GM12891 (cell line): ENCODE results near the gene RAPGEF2.
"Not testable (repeated sequence)": the region's sequence is repeated elsewhere in the genome, so short reads cannot be mapped to it uniquely, and the experiment has no call there.

ENCODE experiments used
- DNase-seq: peaks from one replicate; pipeline ENCODE4 v3.0.0; 2011; ENCODE audit warnings: low spot score; ENCODE audit not compliant: insufficient read length
- FAIRE-seq: peaks from 2 replicates; lab custom pipeline; 2011; peaks lifted over from hg19 to GRCh38; lab: Jason Lieb, UNC
- PAX5 ChIP-seq: IDR thresholded peaks from 2 replicates; pipeline ENCODE4 v1.6.1; 2011; ENCODE audit warnings: low read length, moderate library complexity, mild to moderate bottlenecking; ENCODE audit not compliant: insufficient read depth, severe bottlenecking
- POLR2A ChIP-seq: IDR thresholded peaks from 2 replicates; pipeline ENCODE4 v1.6.1; 2011; ENCODE audit warnings: low read depth, low read length, control low read depth
- POLR2AphosphoS5 ChIP-seq: IDR thresholded peaks from 2 replicates; pipeline ENCODE4 v1.6.1; 2011; ENCODE audit warnings: low read depth, low read length, control low read depth
- POU2F2 ChIP-seq: IDR thresholded peaks from 2 replicates; pipeline ENCODE4 v1.6.1; 2011; ENCODE audit warnings: low read depth, mild to moderate bottlenecking, control low read depth, low read length, moderate library complexity
- SPI1 ChIP-seq: IDR thresholded peaks from 2 replicates; pipeline ENCODE4 v1.6.1; 2011; ENCODE audit warnings: low read depth, low read length, control low read depth
- TAF1 ChIP-seq: IDR thresholded peaks from 2 replicates; pipeline ENCODE4 v1.6.1; 2011; ENCODE audit warnings: low read depth, low read length, control low read depth

The RAPGEF2 gene

GRCh38 chr4:159110961-159111360 is 8.1 kb downstream of the RAPGEF2 start:
- FAIRE-seq (no peak), DNase-seq (no peak)
- TF ChIP-seq POU2F2 (no peak), POLR2A (no peak), SPI1 (no peak), TAF1 (no peak)

GRCh38 chr4:159111416-159111815 is 8.5 kb downstream of the RAPGEF2 start:
- DNase-seq (no peak), FAIRE-seq (no peak)
- TF ChIP-seq SPI1, result no peak
- TF ChIP-seq POU2F2, result no peak

- not testable (repeated sequence) for FAIRE-seq, DNase-seq
Measured at GRCh38 chr4:159113366-159113765, 10.5 kb downstream of the RAPGEF2 start.

- DNase-seq, FAIRE-seq: not testable (repeated sequence)
Measured at GRCh38 chr4:159116098-159116497, 13.2 kb downstream of the RAPGEF2 start.

GRCh38 chr4:159116693-159117092 is 13.8 kb downstream of the RAPGEF2 start:
- not testable (repeated sequence) for DNase-seq, FAIRE-seq

GRCh38 chr4:159117564-159117963 is 14.7 kb downstream of the RAPGEF2 start:
- FAIRE-seq (no peak), DNase-seq (no peak)
- TF ChIP-seq POLR2A, result no peak
- TF ChIP-seq POU2F2, result no peak
- TF ChIP-seq TAF1, result no peak
- no peak for TF ChIP-seq SPI1
- TF ChIP-seq PAX5, result no peak
- TF ChIP-seq POLR2AphosphoS5, result no peak

- DNase-seq (no peak), FAIRE-seq (no peak)
- TF ChIP-seq PAX5, result no peak
- TF ChIP-seq POU2F2, result no peak
- no peak for TF ChIP-seq TAF1
- no peak for TF ChIP-seq POLR2A
- TF ChIP-seq POLR2AphosphoS5, result no peak
- no peak for TF ChIP-seq SPI1
Measured at GRCh38 chr4:159117968-159118367, 15.1 kb downstream of the RAPGEF2 start.

GRCh38 chr4:159121371-159121770 is 18.5 kb downstream of the RAPGEF2 start:
- DNase-seq (no peak), FAIRE-seq (no peak)
- TF ChIP-seq SPI1 (no peak), PAX5 (no peak), POU2F2 (no peak), TAF1 (no peak), POLR2A (no peak), POLR2AphosphoS5 (no peak)

GRCh38 chr4:159126716-159127115 is 23.8 kb downstream of the RAPGEF2 start:
- no peak for DNase-seq
- TF ChIP-seq POLR2AphosphoS5, result no peak
- TF ChIP-seq SPI1, result no peak
- no peak for TF ChIP-seq TAF1
- TF ChIP-seq POLR2A, result no peak
- no peak for TF ChIP-seq PAX5
- no peak for TF ChIP-seq POU2F2
- no peak for FAIRE-seq

GRCh38 chr4:159127745-159128518 is 25.1 kb downstream of the RAPGEF2 start:
- TF ChIP-seq PAX5 (no peak), POLR2A (no peak), POU2F2 (no peak), TAF1 (no peak)
- FAIRE-seq (no peak), DNase-seq (no peak)
